Thyroid gland (tissue), 4 donors: ENCODE data around the gene KRT23.
"Not testable (repeated sequence)": the region's sequence is repeated elsewhere in the genome, so short reads cannot be mapped to it uniquely, and the experiment has no call there.

Source experiments
- POLR2A ChIP-seq, 2 donors: fragments of 450-650 bp; IDR thresholded peaks; one replicate each; pipeline ENCODE4 v1.6.1; 2017; ENCODE audit warnings: antibody characterized with exemption in 2 of 2, mild to moderate bottlenecking in 2 of 2, moderate library complexity in 1 of 2
- TF ChIP-seq, protein P1 (sequence below), 6 experiments: fragments of 200-600 bp in 3 of 6; fragments of 450-650 bp in 3 of 6; sonication (generic) in 3 of 6; IDR thresholded peaks; one replicate each; pipeline ENCODE4 v1.5.1; 2016 to 2019; ENCODE audit warnings: antibody characterized with exemption in 6 of 6, mild to moderate bottlenecking in 2 of 6, inconsistent platforms in 1 of 6, moderate library complexity in 1 of 6

DNA sequence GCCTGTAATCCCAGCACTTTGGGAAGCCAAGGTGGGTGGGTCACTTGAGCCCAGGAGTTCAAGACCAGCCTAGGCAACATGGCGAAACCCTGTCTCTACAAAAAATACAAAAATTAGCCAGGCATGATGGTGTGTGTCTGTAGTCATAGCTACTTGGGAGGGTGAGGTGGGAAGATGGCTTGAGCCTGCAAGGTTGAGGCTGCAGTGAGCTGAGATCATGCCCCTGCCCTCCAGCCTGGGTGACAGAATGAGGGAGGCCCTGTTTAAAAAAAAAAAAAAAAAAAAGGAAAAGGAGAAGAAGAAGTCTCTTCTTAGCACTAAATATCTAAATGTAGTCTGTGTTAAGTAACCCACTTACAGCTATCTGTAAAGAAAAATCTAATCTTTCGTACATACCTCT is 20.3 kb downstream of the KRT23 start:
- TF ChIP-seq, protein P1, sequence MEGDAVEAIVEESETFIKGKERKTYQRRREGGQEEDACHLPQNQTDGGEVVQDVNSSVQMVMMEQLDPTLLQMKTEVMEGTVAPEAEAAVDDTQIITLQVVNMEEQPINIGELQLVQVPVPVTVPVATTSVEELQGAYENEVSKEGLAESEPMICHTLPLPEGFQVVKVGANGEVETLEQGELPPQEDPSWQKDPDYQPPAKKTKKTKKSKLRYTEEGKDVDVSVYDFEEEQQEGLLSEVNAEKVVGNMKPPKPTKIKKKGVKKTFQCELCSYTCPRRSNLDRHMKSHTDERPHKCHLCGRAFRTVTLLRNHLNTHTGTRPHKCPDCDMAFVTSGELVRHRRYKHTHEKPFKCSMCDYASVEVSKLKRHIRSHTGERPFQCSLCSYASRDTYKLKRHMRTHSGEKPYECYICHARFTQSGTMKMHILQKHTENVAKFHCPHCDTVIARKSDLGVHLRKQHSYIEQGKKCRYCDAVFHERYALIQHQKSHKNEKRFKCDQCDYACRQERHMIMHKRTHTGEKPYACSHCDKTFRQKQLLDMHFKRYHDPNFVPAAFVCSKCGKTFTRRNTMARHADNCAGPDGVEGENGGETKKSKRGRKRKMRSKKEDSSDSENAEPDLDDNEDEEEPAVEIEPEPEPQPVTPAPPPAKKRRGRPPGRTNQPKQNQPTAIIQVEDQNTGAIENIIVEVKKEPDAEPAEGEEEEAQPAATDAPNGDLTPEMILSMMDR (IDR thresholded peaks at IDR 0.05): not testable (repeated sequence)
- not testable (repeated sequence) for TF ChIP-seq POLR2A (IDR thresholded peaks at IDR 0.05)
